Right renal pelvis (tissue), 4 donors: ENCODE measurements around the gene WNT7B. TPM values are rescaled to one million over a fixed set of nuclear protein-coding genes. Genes with fewer than 3 reads are reported as not detected.

ENCODE experiments used
- DNase-seq, 4 donors: peaks; one replicate each; pipeline ENCODE4 v3.0.0-alpha.2; 2013; ENCODE audit warnings: low read depth in 4 of 4, low spot score in 3 of 4, missing footprints in 1 of 4
- polyA plus RNA-seq, 4 donors: library from polyadenylated mRNA; unstranded; fragments of 120-200 nt; gene quantifications; one replicate each; pipeline ENCODE4 v1.2.1, GENCODE V29; 2013; ENCODE audit not compliant: insufficient read length in 4 of 4

Gene WNT7B
- polyA plus RNA-seq, 4 donors = 7.7 to 15.6 (median 10.8) TPM

- DNase-seq = no peak
Observed at GRCh38 chr22:45933506-45934167, 43.3 kb downstream of the WNT7B start.

- DNase-seq = no peak
Observed at GRCh38 chr22:45932071-45932470, 44.9 kb downstream of the WNT7B start.

DNA sequence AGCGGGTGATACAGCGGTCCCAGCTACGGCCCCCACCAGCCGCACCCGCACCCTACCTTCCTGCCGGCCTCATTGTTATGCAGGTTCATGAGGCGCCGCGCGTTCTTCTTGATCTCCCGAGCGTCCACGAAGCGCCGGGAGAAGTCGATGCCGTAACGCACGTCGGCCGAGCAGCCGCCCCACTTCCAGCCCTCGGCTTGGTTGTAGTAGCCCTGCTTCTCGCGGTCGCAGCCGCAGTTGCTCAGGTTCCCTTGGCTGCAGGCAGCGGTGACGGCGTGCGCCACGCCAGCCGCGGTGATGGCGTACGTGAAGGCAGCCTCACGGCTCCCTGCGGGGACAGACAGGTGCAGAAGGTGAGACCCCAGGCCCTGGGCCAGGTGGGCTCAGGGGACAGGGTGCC lies 45.9 kb downstream of the WNT7B start:
- DNase-seq = no peak

DNA sequence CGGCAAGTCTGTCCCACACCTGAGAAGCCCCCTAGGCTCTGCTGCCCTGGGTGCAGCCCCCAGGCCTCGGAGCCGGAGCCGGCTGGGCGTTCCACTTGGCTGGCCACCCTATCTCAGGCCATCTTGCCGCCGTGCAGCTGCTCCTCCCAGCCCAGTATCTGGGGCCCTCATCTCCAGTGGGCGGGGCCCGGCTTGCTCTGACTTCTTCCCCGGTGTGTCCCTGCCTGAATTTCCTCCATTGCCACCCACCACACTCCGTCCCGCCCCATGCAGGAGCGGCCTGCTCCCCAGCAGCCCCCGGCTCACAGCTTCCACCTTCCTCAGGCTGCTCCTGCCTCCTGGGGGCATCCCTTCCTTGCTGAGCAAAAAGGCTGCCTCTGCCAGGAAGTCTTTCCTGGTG lies 46.6 kb downstream of the WNT7B start:
- no peak for DNase-seq

GRCh38 chr22:45929649-45930048 lies 47.3 kb downstream of the WNT7B start:
- no peak for DNase-seq

DNA sequence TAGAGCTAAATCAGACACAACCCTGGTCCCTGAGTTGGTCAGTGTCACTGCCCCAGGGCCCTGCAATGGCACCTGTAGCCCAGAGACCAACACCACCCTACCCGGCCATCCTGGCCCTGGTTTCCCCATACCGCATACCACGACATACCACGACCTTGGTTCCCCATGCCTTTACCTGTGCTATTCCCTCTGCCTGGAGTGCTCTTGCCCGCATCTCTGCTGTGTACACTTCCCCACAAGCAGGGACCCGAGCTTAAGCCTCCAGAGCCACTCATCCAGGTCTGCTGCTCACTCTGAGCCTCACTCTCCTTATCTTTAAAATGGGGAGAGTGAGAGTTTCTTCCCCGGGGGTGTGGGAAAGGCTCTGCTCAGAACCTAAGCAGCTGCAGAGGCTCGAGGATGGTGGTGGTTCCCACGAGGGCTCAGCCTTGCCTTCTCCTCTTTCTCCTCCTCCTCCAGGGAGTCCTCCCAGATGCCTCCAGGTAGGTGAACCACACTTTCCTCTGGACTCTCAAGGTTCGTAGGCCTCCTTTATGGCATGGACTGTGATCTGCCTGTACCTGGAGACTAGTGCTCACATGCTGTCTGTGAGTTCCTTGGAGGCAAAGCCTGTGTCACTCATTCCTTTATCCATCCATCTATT lies 48.1 kb downstream of the WNT7B start:
- no peak for DNase-seq

DNA sequence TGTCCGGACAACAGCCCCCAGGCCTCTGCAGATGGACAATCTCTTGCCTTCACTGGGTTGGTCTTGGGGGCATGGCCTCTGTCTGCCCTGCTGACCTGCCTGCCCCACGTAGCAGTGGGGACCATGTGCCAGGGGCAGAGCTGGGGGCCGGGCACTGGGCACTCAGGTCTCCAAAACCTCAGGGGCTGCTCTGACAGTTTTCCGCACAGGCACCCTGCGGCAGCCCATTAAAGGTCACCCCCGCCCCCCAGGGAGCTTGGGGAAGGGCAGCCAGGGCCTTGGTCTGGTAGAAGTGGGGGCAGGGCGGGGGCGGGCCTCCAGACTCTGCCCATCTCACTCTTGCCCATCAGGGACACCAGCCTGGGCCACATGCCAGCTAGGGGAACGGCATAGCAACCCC lies 49.9 kb downstream of the WNT7B start:
- no peak for DNase-seq

DNA sequence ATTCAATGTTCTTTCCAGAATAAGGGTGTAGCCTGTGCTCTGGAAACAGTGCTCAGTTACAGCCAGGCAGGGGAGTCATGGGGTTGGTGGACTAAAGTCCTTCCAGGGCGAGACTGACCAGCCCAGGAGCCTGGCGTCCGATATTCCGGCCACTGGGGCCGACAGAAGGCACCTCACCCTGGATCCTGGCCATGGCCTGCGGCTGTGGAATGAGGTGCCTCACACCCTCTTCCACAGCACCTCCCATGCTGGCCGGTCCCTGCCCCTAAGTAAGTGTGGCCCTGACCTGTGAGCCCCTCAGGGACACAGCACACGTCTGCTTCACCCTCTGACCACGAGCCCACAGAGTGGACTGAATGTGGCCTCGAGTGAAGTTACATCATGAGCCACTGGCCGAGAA lies 50.5 kb downstream of the WNT7B start:
- no peak for DNase-seq

GRCh38 chr22:45925811-45926351 lies 51.1 kb downstream of the WNT7B start:
- no peak for DNase-seq

GRCh38 chr22:45923835-45924234 lies 53.1 kb downstream of the WNT7B start:
- DNase-seq = no peak

GRCh38 chr22:45923212-45923611 lies 53.8 kb downstream of the WNT7B start:
- DNase-seq = no peak

DNA sequence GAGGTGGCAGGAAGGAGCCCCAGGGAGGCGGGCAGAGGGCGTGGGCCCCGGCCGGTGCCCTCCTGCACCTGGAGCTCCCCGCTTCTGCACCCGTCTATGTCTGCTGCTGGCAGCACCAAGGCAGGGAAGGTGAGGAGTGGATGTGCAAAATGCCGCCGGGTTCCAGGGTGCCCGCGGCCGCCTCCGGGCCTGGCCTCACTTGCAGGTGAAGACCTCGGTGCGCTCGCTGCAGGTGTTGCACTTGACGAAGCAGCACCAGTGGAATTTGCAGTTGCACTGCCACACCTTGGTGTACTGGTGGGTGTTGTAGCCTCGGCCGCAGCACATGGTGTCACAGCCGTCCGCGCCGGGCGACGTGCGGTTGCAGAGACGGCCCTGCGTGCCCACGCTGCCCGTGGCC lies 54.3 kb downstream of the WNT7B start:
- DNase-seq = no peak

DNA sequence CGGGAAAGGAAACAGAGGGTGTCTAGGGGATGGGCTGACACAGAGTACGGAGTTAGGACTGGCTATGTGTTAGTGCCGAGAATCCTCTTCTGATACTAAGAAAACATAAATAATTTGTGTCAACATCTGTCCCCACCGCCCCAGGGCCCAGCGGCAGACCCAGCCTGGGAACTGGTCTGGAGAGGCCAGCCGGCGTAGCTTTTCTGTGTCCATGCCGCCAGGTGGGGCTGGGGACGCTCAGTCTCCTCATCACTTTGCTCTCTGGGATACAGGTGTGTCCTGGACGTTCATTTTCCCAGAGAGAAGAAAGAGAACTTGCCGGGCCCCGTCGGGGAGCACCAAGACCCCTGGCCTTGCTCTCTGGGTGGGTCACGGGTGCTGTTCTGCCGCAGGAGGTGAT lies 54.7 kb downstream of the WNT7B start:
- no peak for DNase-seq

- DNase-seq = no peak
Observed at GRCh38 chr22:45919504-45920286, 57.3 kb downstream of the WNT7B start.

DNA sequence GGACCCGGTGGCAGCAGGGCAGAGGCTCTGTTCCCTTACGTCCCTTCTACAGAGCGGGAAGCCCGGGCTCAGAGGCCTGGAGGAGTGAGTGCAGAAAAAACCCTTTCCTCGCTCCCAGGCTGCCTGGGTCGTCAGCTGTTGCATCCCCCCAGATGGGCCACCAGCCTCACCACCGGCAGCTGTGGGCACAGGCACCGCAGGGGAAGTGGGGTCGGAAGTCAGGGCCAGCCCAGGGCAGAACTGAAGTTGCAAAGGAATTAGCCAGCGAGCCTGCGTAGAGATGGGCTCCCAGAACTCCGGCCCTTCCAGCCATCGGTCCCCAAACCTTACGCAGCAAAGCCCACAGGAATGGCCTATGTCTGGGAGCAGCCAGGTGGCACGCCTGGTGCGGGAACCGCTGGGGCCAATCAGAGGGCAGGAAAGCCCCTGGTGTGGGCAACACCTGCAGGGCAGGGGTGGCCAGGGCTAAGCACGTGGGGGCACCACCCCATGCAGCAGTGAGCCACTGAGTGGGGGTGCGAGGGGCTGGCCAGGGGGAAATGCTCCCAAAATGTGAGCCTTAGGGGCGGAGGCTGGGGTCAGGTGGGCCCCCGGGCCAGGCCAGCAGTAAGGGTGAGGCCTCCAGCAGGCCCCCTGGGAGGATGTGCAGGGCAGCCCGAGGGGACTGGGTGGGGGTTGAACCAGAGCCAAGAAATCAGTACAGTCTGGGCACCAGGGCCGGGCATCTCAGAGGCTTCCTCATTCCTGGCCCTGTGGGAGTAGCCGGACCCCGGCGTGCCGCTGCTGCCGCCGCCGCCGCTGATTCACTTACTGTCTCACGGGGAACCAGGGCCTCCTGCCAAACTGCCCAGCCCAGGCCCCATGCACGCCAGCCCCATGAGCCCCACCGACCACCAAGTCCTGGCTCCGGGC lies 58.2 kb downstream of the WNT7B start:
- DNase-seq = no peak

DNA sequence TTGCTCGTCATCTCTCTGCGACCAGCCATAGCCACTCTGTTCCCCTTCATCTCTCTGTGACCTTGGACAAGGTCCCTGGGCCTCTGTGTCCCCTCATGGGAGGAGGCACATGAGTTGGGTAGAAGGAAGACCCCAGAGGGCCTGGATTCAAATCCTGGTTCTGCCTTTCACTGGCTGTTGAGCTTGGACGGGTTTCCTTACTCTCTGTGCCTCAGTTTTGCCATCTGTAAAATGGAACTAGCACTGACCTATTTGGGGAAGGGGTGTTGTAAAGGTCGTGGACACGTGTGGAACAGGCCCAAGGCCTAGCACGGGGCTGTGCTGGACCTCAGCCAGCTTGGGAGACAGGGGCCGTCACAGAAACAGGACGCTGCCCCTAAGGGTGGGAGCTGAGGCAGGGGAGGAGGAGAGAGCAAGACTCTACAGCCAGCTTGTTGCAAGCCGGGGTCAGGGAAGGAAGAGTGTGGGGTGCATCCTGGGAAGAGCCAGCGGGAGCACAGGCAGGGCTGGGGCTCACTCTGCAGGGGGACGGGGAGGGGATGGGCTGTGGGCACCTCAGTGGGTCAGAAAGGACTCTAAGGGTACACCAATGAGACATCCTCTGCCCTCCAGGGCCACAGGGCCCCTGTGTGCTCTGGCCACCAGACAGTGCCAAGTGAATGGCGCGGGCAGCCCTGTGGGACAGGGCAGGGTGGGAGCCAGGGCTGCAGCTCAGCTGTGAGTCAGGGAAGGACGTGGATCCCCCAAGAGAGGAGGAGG lies 59.1 kb downstream of the WNT7B start:
- no peak for DNase-seq

GRCh38 chr22:45917146-45917545 lies 59.8 kb downstream of the WNT7B start:
- no peak for DNase-seq

DNA sequence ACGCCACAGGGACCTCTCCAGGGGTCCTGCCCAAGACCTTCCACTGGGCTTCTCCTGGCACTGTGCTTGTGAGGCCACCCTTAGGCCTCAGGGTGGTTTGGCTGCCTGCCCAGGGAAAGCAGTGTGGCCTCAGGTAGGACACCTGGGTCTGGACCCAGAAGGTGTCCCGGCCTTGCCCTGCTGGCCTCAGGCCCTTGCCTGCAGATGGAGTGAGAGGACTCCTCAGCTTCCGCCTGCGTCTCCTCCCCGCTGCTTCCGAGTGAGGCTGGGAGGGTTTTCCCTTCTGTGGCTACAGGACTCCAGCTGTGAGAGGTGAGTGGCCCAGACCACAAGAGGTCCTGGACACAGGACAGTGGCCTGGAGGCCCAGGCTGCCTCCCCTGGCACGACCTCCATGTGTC lies 60.4 kb downstream of the WNT7B start:
- no peak for DNase-seq

GRCh38 chr22:45915841-45916240 lies 61.1 kb downstream of the WNT7B start:
- DNase-seq = no peak

DNA sequence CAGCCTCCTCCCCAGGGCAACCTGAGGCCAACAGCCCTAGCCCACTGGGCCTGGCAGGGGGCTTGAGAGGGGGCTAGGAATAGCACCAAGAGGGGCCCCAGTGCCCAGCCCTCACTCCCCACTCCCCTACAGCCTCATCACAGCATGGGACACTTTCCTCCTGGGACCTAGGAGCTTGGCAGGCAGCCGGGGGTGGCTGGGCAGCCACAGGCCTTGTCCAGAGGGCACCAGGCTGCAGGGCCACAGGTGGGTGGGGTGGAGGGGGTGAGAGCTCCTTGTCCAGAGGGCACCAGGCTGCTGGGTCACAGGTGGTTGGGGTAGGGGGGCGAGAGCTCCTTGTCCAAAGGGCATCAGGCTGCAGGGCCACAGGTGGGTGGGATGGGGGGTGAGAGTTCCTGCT lies 61.8 kb downstream of the WNT7B start:
- DNase-seq = no peak
